OCI-LY3 (cell line): ENCODE measurements around the gene MKNK1.

ENCODE experiments used
- H2AFZ ChIP-seq: fragments of 200-600, 300-600 bp; shearing (Covaris generic); 2 replicates; pipeline ENCODE4 v1.6.0; 2014; ENCODE audit warnings: antibody characterized with exemption, low read depth, low read length
- H3K27ac ChIP-seq: fragments of 200-600, 300-600 bp; sonication (generic); 2 replicates; pipeline ENCODE4 v1.5.1; 2014; ENCODE audit warnings: mild to moderate bottlenecking, low read length, moderate library complexity, mixed read lengths
- H3K27me3 ChIP-seq: fragments of 200-600, 300-600 bp; sonication (generic); 2 replicates; pipeline ENCODE4 v1.6.1; 2014; ENCODE audit warnings: low read depth, low read length, mixed read lengths
- H3K36me3 ChIP-seq: fragments of 200-600, 300-600 bp; sonication (generic); replicated peaks from 2 replicates; pipeline ENCODE3; 2014; ENCODE audit warnings: low read depth, low read length, mixed read lengths
- H3K4me1 ChIP-seq: fragments of 300-600, 200-600 bp; sonication (generic); 2 replicates; pipeline ENCODE4 v1.6.1; 2014; ENCODE audit warnings: low read length, mixed read lengths
- H3K4me2 ChIP-seq: fragments of 200-600, 300-600 bp; sonication (generic); 2 replicates; pipeline ENCODE4 v1.6.1; 2014; ENCODE audit warnings: low read length, mixed read lengths
- H3K4me3 ChIP-seq: fragments of 300-600, 200-600 bp; sonication (generic); 2 replicates; pipeline ENCODE4 v1.5.1; 2014; ENCODE audit warnings: antibody characterized with exemption, mild to moderate bottlenecking, low read length, moderate library complexity
- H3K79me2 ChIP-seq: fragments of 300-600, 200-600 bp; shearing (Covaris generic); 2 replicates; pipeline ENCODE4 v1.6.1; 2014; ENCODE audit warnings: mild to moderate bottlenecking, low read length, mixed read lengths
- H3K9ac ChIP-seq: fragments of 300-600, 200-600 bp; shearing (Covaris generic); 2 replicates; pipeline ENCODE4 v1.6.0; 2014; ENCODE audit warnings: mild to moderate bottlenecking, low read length, moderate library complexity
- H3K9me3 ChIP-seq: fragments of 200-600, 300-600 bp; shearing (Covaris generic); 2 replicates; pipeline ENCODE4 v1.6.1; 2014; ENCODE audit warnings: low read length, mixed read lengths; ENCODE audit not compliant: insufficient read depth
- H4K20me1 ChIP-seq: fragments of 200-600, 300-600 bp; sonication (generic); 2 replicates; pipeline ENCODE4 v1.6.1; 2016; ENCODE audit warnings: low read length, mixed read lengths; ENCODE audit not compliant: insufficient read depth
- CTCF ChIP-seq: fragments of 200-600, 300-600 bp; sonication (generic); IDR thresholded peaks from 2 replicates; pipeline ENCODE4 v1.5.1; 2014; ENCODE audit warnings: antibody characterized with exemption, low read length, low read depth
- EZH2phosphoT487 ChIP-seq: fragments of 200-600 bp; shearing (Covaris generic); IDR thresholded peaks from 2 replicates; pipeline ENCODE4 v1.6.1; 2018; ENCODE audit warnings: antibody characterized with exemption, mixed run types, low read depth

The MKNK1 gene

GRCh38 chr1:46544561-46545240 lies 59.4 kb downstream of the MKNK1 start:
- Histone ChIP-seq H3K4me2 (no peak overlapping the region), H3K79me2 (no peaks in the 10 kb centered on the region), H2AFZ (no peak overlapping the region), H3K27ac (no peak overlapping the region), H4K20me1 (no peaks in the 10 kb centered on the region), H3K9me3 (no peaks in the 10 kb centered on the region), H3K27me3 (no peaks in the 10 kb centered on the region), H3K9ac (no peak overlapping the region), H3K36me3 (no peaks in the 10 kb centered on the region), H3K4me3 (no peak overlapping the region), H3K4me1 (no peaks in the 10 kb centered on the region)
- TF ChIP-seq EZH2phosphoT487 (no peak), CTCF (no peak)

- Histone ChIP-seq H3K4me2 (no peak overlapping the region), H3K27me3 (no peaks in the 10 kb centered on the region), H3K36me3 (no peaks in the 10 kb centered on the region), H4K20me1 (no peaks in the 10 kb centered on the region), H3K9ac (no peak overlapping the region), H3K79me2 (no peaks in the 10 kb centered on the region), H3K27ac (no peak overlapping the region), H3K9me3 (no peaks in the 10 kb centered on the region), H3K4me1 (no peaks in the 10 kb centered on the region), H3K4me3 (no peak overlapping the region), H2AFZ (no peak overlapping the region)
- no peak for TF ChIP-seq CTCF
- TF ChIP-seq EZH2phosphoT487: no peak
These were observed 60.1 kb downstream of the MKNK1 start for GRCh38 chr1:46543761-46544560.

GRCh38 chr1:46543382-46543760 lies 60.7 kb downstream of the MKNK1 start:
- Histone ChIP-seq H2AFZ (no peak overlapping the region), H3K27me3 (no peaks in the 10 kb centered on the region)

More at GRCh38 chr1:46543382-46543760, 60.7 kb downstream of the MKNK1 start:
- Histone ChIP-seq H3K4me3 (no peak overlapping the region), H3K36me3 (no peaks in the 10 kb centered on the region), H3K27ac (no peak overlapping the region), H3K9me3 (no peaks in the 10 kb centered on the region), H3K79me2 (no peaks in the 10 kb centered on the region), H3K4me2 (no peak overlapping the region), H4K20me1 (no peaks in the 10 kb centered on the region), H3K4me1 (no peaks in the 10 kb centered on the region), H3K9ac (no peak overlapping the region)
- no peak for TF ChIP-seq CTCF
- TF ChIP-seq EZH2phosphoT487: no peak
